Sigmoid colon (tissue), 4 donors: Measurements from ENCODE around the gene PDLIM1.

Experiments
- POLR2AphosphoS5 ChIP-seq, 4 donors: sonication (generic); formaldehyde crosslinking; IDR thresholded peaks; one replicate each; pipeline ENCODE4 v1.6.1; 2017; ENCODE audit warnings: antibody characterized with exemption in 4 of 4
- TF ChIP-seq, protein P1 (sequence below), 4 experiments: fragments of 450-650 bp in 3 of 4; fragments of 200-600 bp in 1 of 4; IDR thresholded peaks; one replicate each; pipeline ENCODE4 v1.5.1; 2016 to 2019; ENCODE audit warnings: antibody characterized with exemption in 4 of 4, mild to moderate bottlenecking in 3 of 4, moderate library complexity in 2 of 4

DNA sequence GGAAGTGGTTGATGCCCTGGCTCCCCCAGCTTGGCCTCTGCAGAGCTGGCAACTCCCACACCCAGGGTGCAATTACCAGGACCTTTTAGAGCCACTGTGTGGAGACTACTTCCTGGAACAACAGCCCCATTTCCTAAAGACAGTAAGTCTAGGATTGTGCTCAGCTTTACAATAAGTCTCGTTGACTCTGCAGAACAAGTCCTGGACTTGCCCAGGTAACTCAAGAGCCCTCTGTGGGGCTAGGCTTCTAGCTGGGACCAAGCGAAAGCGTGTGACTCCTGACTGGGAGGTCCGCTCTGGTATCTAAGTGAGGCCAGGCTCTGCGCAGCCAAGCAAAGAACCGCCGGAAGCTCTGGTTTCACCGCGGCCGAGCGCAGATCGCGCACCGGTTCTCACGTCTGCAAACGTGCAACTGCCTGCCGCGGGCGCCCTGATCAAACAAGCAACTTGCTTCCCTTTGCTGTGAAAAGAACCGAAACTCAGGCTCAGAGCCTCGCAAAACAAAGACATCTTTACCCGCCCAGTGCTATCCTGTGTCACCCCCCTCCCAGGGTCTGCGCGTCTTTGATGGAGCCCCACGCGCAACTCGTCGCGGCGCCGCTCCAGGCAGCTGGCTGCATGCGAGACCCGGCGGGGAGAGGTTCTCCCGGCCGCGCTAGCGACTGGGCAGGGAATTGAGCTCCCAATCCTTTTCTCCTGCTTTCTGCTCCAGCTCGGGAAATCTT lies 4.4 kb upstream of the PDLIM1 start:
- TF ChIP-seq, protein P1, sequence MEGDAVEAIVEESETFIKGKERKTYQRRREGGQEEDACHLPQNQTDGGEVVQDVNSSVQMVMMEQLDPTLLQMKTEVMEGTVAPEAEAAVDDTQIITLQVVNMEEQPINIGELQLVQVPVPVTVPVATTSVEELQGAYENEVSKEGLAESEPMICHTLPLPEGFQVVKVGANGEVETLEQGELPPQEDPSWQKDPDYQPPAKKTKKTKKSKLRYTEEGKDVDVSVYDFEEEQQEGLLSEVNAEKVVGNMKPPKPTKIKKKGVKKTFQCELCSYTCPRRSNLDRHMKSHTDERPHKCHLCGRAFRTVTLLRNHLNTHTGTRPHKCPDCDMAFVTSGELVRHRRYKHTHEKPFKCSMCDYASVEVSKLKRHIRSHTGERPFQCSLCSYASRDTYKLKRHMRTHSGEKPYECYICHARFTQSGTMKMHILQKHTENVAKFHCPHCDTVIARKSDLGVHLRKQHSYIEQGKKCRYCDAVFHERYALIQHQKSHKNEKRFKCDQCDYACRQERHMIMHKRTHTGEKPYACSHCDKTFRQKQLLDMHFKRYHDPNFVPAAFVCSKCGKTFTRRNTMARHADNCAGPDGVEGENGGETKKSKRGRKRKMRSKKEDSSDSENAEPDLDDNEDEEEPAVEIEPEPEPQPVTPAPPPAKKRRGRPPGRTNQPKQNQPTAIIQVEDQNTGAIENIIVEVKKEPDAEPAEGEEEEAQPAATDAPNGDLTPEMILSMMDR (IDR thresholded peaks at IDR 0.05): no peak
- no peak for TF ChIP-seq POLR2AphosphoS5 (IDR thresholded peaks at IDR 0.05)
